Activated CD4-positive, alpha-beta T cell treated with anti-CD3 and anti-CD28 coated beads, Interleukin-2, amount 50 U/mL, for 4 hours (primary cell): ENCODE data around the gene LRRC23.
A peak's percentile ranks its signal among the peaks of the same experiment; 100 is the strongest.
"Not testable (repeated sequence)": the region's sequence is repeated elsewhere in the genome, so short reads cannot be mapped to it uniquely, and the experiment has no call there.

Source experiments
- DNase-seq, 2 experiments: peaks; one replicate each; pipeline ENCODE4 v3.0.0-alpha.2; 2020

Gene LRRC23

DNA sequence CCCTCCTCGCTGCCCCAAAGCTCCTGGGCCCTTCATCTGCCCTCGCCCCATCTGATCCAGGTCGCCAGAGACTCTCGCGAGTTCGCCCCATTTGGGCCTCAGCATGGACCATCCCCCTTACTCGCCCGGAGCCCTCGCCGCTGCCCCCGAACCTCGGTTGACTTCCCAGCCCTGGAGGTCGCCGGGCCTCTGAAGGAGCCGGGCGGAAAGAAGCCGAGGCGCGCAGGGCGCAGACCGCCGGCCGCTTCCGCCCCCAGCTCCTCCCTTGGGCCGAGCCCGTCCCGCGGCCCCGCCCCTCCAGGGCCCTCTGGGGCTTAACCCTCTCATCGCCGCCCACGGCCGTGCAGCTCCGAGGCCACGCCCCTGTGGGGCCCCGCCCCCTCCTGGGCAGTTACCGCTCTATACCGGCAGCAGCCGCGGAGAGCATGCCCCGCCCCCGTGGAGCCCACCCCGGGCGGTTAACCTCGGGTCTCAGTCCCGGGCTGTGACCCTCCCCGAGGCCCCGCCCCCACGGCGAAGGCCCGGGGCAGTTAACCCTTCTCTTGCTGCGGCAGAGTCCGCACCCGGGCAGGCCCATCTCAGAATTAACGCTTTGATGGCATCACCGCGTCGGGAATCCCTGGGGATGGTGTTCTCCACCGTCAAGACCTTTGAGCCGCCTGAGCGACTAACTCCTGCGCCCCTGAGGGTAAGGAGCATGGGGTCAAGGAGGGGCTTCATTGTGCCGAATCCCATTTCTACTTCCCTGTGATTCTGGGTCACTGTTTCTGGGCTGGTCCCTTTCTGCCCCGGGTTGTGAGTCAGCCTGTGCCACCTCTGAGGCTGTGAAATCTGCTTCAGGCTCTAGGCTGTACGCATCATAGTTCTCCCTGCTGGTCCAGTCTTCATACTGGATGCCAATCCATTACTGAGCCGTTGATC lies 31.3 kb upstream of the LRRC23 start, which contains the start of gene SPSB2:
TSS of gene SPSB2 (minus strand) at position 210 of the 921 bp plus-strand sequence. CDS start 402 bp downstream, outside the sequence.
- DNase-seq = peak; percentile 98

GRCh38 chr12:6874015-6874368 lies 30.6 kb upstream of the LRRC23 start:
- not testable (repeated sequence) for DNase-seq

DNA sequence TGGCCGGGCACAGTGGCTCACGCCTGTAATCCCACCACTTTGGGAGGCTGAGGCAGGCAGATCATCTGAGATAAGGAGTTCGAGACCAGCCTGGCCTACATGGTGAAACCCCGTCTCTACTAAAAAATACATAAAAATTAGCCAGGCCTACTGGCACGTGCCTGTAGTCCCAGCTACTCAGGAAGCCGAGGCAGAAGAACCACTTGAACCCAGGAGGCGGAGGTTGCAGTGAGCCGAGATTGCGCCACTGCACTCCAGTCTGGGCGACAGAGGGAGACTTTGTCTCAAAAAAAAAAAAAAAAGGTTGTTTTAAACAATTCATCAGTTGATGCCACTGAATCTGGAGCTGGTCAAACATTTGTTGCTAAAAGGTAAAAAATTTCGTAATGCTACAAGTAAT lies 24.8 kb upstream of the LRRC23 start:
- not testable (repeated sequence) for DNase-seq

DNA sequence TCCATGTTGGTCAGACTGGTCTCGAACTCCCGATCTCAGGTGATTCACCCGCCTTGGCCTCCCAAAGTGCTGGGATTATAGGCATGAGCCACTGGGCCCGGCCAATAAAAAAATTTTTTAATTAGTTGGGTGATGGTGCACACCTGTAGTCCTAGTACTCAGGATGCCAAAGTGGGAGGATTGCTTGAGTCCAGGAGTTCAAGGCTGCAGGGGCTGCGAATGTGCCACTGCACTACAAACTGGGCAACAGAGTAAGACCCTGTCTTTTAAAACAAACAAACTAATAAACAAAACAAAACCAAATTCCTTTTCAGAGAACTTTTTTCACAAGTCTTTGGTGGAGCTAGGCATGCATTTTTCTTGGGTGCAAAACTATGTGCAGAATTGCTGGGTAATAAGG lies 21.4 kb upstream of the LRRC23 start:
- DNase-seq = no peak

DNA sequence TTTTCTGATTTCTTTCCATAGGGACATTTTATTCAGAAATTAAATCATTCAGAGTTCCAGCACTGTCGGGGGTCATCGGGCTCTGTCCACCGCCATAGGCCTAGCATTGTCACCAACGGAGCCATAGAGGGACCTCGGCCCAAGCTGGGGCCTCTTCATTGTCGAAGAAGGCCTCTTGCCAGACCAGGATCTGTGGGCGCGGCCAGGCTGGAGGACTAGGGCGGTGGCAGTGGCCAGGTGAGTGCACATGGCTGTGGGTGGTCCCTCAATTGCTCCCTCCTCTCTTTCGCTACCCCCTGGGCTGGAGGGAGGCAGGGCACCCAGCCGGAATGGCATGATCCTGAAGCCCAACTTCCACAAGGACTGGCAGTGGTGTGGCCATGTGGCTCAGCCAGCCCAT lies 20.9 kb upstream of the LRRC23 start:
- DNase-seq = no peak

DNA sequence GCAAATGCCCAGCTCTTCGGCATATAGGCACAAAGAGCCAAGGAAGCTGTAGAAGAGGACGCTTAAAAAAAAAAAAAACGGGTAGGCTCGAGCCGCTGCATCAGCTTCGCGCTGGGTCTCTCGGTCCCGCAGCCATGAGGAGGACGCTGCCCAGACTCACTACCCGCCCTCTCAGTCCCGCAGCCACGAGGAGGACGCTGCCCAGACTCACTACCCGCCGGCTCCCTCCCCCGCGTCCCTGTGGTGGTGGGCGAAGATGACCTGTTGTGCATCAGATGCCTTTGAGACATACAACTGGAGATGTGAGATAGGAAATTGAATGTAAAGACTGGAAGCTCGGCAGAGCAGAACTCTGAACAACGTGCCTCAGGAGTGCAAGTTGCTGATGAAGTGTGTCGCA lies 20.1 kb upstream of the LRRC23 start:
- no peak for DNase-seq

DNA sequence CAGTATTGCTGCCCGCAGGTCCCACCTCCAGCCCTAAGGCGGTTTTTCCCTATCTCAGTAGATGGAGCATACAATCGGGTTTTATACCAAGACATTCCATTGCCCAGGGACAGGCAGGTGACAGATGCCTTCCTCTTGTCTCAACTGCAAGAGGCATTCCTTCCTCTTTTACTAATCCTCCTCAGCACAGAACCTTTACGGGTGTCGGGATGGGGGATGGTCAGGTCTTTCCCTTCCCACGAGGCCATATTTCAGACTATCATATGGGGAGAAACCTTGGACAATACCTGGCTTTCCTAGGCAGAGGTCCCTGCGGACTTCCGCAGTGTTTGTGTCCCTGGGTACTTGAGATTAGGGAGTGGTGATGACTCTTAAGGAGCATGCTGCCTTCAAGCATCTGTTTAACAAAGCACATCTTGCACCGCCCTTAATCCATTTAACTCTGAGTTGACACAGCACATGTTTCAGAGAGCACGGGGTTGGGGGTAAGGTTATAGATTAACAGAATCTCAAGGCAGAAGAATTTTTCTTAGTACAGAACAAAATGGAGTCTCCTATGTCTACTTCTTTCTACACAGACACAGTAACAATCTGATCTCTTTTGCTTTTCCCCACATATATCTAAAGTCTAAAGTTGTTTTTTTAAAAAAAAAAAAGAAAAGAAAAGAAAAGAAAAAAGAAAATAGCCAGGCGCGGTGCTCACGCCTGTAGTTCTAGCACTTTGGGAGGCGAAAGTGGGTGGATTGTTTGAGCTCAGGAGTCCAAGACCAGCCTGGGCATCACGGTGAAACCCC lies 18.2 kb upstream of the LRRC23 start:
- DNase-seq = not testable (repeated sequence)

DNA sequence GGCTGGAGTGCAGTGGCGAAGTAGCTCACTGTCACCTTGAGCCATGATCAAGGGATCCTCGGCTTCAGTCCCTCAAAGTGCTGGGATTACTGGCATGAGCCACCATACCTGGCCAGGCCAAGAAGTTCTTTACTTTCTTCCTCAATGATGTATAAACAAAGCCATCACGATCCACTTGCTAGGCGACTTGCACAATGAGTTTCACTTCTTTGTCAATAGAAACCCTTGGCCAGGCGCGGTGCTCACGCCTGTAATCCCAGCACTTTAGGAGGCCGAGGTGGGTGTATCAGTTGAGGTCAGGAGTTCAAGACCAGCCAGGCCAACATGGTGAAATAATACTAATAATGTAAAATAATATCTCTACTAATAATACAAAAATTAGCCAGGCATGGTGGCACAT lies 17.2 kb upstream of the LRRC23 start:
- DNase-seq = no peak

GRCh38 chr12:6888360-6888759 lies 16.3 kb upstream of the LRRC23 start:
- DNase-seq = no peak

GRCh38 chr12:6888794-6889193 lies 15.8 kb upstream of the LRRC23 start:
- DNase-seq = not testable (repeated sequence)

GRCh38 chr12:6889775-6890573 lies 14.6 kb upstream of the LRRC23 start:
- not testable (repeated sequence) for DNase-seq

DNA sequence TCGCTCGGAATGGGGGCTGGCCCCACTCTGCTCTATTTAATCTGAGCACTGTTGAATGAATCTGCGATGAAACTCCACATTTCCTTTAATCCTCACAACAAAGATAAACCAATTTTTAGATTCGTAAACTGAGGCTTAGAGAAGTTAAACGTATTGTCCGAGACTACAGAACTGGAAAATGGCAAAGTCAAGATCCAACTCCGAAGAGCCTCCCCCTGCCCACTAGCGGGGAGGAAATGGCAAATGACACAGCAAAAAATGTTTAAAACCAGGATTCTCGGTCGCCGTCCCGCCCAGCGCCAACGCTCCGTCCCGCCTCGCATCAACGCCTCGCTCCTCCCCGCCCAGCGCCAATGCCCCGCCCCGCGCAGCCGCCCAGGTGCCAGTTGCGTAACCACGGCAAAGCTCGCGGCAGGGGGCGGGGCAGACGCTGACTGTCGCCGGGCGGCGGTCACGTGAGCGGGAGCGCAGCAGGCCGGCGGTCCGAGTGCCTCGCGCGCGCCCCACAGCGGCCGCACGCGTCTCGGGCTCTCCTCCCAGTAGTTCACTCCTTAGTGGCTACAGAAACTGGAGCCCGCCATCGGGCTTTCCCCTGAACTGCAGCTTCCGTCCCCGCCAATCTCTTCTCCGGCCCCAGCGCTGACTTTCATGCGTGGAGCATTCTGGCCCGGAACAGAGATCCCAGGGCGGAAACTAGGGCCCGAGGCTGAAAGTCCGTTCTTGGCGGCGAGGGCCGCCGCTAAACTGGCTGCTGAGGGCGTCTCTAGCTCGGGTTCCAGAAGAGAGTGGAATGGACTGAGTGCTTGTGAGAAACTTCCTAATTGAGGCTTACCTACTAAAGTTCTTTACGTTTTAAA lies 13.6 kb upstream of the LRRC23 start:
- peak; percentile 99 for DNase-seq

DNA sequence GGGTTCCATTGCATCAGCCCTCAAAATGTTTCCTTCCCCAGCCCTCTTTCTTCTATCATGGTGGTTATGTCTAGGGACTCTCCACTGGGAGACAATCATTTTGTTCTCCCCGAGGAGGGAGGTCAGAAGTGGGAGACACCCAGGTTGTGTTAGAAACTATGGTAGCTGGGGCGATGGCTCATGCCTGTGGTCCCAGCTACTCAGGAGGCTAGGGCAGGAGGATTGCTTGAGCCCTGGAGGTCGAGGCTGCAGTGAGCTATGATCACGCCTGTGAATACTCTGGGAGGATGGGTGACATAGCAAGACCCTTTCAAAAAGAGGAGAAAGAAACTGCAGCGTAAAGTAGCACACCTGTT lies 13.0 kb upstream of the LRRC23 start:
- DNase-seq = no peak

DNA sequence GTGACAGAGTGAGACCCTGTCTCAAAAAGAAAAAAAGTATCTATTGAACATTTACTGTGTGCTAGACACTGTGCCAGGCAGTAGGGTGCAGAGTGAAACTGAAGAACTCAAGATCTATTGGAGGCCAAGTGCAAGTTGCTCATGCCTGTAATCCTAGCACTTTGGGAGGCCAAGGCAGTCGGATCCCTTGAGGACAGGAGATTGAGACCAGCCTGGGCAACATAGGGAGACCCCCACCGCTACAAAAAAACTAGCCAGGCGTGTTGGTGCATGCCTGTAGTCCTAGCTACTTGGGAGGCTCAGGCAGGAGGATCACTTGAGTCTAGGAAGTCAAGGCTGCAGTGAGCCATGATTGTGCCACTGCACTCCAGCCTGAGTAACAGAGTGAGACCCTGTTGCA lies 11.9 kb upstream of the LRRC23 start:
- not testable (repeated sequence) for DNase-seq

GRCh38 chr12:6894321-6894720 lies 10.3 kb upstream of the LRRC23 start:
- no peak for DNase-seq

DNA sequence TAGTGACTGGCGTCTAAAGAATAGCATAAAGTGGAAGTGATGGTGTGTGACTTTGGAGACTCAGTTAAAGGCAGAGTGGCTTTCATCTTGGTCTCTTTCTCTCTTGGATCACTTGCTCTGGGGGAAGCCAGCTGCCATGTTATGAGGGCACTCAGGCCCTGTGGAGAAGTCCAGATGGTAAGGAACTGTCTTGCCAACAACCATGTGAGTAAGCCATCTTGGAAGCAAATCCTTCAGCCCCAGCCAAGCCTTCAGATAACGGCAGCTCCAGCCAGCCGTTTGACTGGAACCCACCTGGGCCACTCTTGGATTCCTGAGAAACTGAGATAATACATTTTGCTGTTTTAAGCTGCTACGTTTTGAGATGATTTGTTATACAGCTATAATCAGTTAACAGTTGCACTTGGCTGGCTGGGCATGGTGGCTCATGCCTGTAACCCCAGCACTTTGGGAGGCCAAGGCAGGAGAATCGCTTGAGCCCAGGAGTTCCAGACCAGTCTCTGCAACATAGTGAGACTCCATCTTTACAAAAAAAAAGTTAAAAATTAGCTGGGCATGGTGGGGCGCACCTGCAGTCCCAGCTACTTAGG lies 7.7 kb upstream of the LRRC23 start:
- DNase-seq = no peak

- no peak for DNase-seq
These were observed 5.2 kb upstream of the LRRC23 start for GRCh38 chr12:6899427-6899826.

- peak in 1 of 2 experiments; percentile 22 for DNase-seq
These were observed 4.6 kb upstream of the LRRC23 start for GRCh38 chr12:6899837-6900519.

- no peak for DNase-seq
These were observed 2.2 kb upstream of the LRRC23 start for GRCh38 chr12:6902448-6902847.

- no peak for DNase-seq
These were observed 900 bp upstream of the LRRC23 start for GRCh38 chr12:6903722-6904121.

GRCh38 chr12:6905414-6906040 lies 905 bp downstream of the LRRC23 start:
- no peak for DNase-seq
